ENCODE data around the gene OSBPL10.

OSBPL10 gene

GRCh38 chr3:31762097-31762764, 218.8 kb downstream of the OSBPL10 start:
- no peak for DNase-seq

GRCh38 chr3:31760654-31761053, 220.4 kb downstream of the OSBPL10 start:
- no peak for DNase-seq

GRCh38 chr3:31758322-31758965, 222.6 kb downstream of the OSBPL10 start:
- no peak for DNase-seq

- no peak for DNase-seq
Measured at GRCh38 chr3:31755926-31756658, 225.0 kb downstream of the OSBPL10 start.

GRCh38 chr3:31754575-31755278, 226.3 kb downstream of the OSBPL10 start:
- DNase-seq, result no peak

- DNase-seq, result no peak
Measured at GRCh38 chr3:31753050-31753425, 228.0 kb downstream of the OSBPL10 start.

- DNase-seq, result no peak
Measured at GRCh38 chr3:31752305-31753049, 228.6 kb downstream of the OSBPL10 start.

GRCh38 chr3:31750341-31750740, 230.7 kb downstream of the OSBPL10 start:
- no peak for DNase-seq

GRCh38 chr3:31748933-31749295, 232.1 kb downstream of the OSBPL10 start:
- DNase-seq, result no peak

- no peak for DNase-seq
Measured at GRCh38 chr3:31748281-31748932, 232.7 kb downstream of the OSBPL10 start.

- DNase-seq, result no peak
Measured at GRCh38 chr3:31747785-31748184, 233.3 kb downstream of the OSBPL10 start.

- DNase-seq, result no peak
Measured at GRCh38 chr3:31744913-31745312, 236.1 kb downstream of the OSBPL10 start.

GRCh38 chr3:31743331-31744089, 237.6 kb downstream of the OSBPL10 start:
- DNase-seq, result no peak

GRCh38 chr3:31740397-31740796, 240.7 kb downstream of the OSBPL10 start:
- no peak for DNase-seq

- DNase-seq, result no peak
Measured at GRCh38 chr3:31738412-31738811, 242.7 kb downstream of the OSBPL10 start.

GRCh38 chr3:31735667-31736066, 245.4 kb downstream of the OSBPL10 start:
- no peak for DNase-seq

GRCh38 chr3:31733234-31733667, 247.8 kb downstream of the OSBPL10 start:
- DNase-seq, result peak; percentile 53 to 54

- DNase-seq, result peak; percentile 58 to 78
Measured at GRCh38 chr3:31732548-31732947, 248.5 kb downstream of the OSBPL10 start.

GRCh38 chr3:31729573-31729972, 251.5 kb downstream of the OSBPL10 start:
- DNase-seq, result no peak

GRCh38 chr3:31729082-31729481, 252.0 kb downstream of the OSBPL10 start:
- no peak for DNase-seq

GRCh38 chr3:31728403-31728802, 252.7 kb downstream of the OSBPL10 start:
- no peak for DNase-seq

Measured in SHP77 (cell line).